CD4-positive, alpha-beta T cell treated with Interleukin-4 for 4 hours (primary cell): Measurements from ENCODE around the gene SLC2A6.

ENCODE experiments used
- DNase-seq: peaks from one replicate; pipeline ENCODE4 v3.0.0-alpha.2; 2020

Gene SLC2A6

GRCh38 chr9:133430244-133430643, 48.7 kb downstream of the SLC2A6 start:
- no peak for DNase-seq

GRCh38 chr9:133429641-133430161, 49.2 kb downstream of the SLC2A6 start:
- DNase-seq = no peak

GRCh38 chr9:133429214-133429613, 49.7 kb downstream of the SLC2A6 start:
- no peak for DNase-seq

- no peak for DNase-seq
Measured at GRCh38 chr9:133428617-133429101, 50.2 kb downstream of the SLC2A6 start.

- no peak for DNase-seq
Measured at GRCh38 chr9:133427658-133428348, 51.1 kb downstream of the SLC2A6 start.

GRCh38 chr9:133426011-133426410, 52.9 kb downstream of the SLC2A6 start:
- DNase-seq = no peak

GRCh38 chr9:133425049-133425632, 53.8 kb downstream of the SLC2A6 start:
- DNase-seq = no peak

- no peak for DNase-seq
Measured at GRCh38 chr9:133424187-133424586, 54.7 kb downstream of the SLC2A6 start.

GRCh38 chr9:133423216-133423615, 55.7 kb downstream of the SLC2A6 start:
- DNase-seq = no peak

GRCh38 chr9:133421615-133422542, 57.0 kb downstream of the SLC2A6 start, which contains the start of gene ADAMTS13:
ADAMTS13 (plus strand) TSS chr9:133422367; CDS start chr9:133422444, 77 bp downstream.
- DNase-seq = peak; percentile 34
